ENCODE measurements around the gene MEX3C.

The MEX3C gene

DNA sequence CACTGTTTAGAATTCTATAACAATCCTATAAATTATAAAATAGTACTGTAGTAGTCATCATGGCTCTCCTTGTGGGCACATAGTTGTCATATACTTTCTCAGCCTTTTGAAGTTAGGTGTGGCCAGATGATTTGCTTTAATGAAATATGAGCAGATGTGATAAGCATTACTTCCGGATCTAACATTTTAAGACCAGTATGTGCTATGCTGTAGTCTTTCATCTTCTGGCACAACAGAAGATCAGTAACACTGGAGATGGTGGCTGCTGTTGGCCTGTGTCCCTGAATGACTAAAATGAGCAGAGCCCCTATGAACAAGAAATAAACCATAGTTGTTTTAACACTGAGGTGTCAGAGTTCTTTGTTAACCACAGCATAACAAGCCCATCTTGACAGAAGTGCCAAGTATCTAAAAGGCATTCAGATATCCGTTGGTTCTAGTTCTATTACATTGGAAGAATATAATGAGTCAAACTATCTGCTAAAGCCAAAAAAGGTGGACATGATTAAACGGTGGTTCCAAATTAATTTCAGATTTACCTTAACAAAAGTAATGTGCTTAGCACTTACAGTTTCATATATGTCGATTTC, 6.3 kb downstream of the MEX3C start:
- peak; percentile 34 for DNase-seq

DNA sequence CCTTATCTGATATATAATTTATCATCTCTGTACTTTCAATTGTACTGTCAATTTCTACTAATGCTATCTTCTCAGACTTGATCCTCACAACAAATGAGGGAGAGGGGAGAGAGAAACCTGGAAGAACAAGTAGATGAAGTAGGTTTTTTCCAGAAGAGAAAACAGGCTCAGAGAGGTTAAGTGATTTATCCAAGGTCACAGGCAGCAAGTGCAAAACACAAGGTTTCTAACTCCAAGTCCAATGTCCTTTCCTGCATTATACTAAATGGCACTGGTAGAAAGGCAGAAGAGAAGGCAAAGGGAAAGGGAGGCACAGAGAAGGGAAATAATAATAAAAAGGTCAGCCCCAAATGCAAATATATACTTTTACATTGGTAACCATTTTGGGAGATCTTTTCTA, 7.5 kb downstream of the MEX3C start:
- no peak for DNase-seq

DNA sequence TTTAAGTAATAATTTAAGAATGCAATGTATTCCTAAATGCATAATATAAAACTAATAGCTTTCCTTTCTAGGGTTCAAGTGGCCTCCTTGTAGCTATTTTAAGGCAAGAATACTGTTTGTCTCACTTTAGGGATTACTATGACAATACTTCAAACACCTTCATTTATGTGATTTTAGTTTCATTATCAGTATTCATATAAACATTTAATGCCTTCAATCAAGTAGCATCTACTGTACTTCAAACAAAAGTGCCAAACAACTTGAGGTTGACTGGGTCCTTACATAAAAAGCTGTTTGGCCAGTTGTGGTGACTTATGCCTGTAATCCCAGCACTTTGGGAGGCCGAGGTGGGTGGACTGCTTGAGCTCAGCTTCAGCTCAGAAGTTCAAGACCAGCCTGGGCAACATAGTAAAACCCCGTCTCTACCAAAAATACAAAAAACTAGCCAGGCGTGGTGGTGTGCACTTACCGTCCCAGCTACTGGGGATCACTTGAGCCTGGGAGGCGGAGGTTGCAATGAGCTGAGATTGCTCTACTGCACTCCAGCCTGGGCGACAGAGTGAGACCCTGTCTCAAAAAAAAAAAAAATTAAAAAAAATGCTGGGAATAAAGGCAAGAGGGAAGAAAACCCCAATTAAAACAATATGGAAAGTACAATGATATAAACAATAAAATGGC, 9.3 kb downstream of the MEX3C start:
- DNase-seq = no peak

DNA sequence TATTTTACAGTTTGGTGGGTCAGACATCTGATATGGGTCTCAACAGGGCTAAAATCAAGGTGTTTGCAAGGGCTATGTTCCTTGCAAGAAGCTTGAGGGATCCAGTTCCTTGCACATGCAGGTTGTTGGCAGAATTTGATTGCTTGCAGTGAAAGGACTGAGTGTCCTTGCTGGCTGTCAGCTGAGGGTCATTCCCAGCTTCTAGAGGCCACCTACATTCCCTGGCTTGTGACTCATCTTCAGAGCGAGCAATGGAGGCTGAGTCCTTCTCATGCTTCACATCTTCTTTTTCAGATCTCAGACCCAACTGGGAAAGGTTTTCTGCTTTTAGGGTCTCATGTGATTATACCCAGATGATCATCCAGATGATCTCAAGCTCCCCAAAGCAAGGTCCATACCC, 12.4 kb downstream of the MEX3C start:
- DNase-seq = no peak

DNA sequence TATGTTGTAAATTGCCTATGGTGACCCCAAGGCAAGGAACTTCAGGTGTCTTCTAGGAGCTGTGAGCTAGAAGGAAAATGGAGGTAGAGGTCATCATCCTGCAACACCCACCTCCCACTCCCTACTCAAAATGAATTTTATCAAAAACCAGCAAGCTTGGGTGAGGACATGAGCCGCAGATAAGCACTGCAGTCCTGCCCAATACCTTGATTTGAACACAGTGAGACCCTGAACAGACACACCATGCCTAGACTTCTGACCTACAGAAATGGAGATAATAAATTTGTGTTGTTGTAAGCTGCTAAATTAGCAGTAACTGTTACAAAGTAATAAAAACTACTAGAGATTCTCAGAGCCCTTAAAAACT, 13.4 kb downstream of the MEX3C start:
- no peak for DNase-seq

DNA sequence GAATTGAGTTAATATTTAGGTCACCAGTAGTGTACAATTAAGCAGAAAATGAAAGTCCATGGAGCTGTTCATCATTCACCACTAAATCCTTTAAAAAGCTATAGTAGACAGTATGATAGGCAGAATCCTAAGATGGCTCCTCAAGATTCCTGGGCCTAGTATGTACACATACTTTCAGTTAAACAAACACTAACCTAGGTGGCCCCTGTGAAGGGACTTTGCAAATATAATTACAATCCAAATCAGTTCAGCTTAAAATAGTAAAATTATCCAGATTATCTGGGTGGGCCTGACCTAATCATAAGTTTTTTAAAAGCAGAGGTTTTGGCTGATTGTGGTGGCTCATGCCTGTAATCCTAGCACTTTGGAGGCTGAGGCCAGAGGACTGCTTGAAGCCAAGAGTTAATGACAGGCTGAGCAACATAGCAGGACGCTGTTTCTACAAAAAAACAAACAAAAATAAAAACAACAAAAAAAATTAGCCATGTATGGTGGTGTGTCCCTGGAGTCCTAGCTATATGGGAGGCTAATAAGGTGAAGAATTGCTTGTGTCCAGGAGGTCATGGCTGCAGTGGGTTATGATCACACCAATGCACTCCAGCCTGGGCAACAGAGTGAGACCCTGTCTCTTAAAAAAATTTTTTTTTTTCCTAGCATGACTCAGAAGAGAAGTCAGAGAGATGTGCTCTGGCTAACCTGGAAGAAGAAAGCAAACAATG, 13.9 kb downstream of the MEX3C start:
- no peak for DNase-seq

DNA sequence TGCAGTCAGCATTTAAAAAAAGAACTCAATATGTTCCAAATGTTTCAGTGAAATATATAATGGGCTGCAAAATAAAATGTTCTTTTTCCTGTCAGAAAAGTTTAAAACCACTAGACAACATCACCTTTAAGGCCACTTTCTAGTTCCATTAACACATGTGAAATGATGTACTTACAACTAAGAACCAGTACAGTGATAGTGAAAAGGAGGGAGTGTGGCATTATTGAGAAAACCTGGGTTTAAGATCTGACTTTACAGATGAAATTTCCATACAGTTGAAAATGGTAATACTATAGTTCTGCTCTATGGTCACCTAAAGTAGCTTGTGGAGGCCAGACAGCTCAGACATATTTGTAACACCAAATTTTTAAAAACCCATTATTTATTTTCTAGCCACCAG, 14.7 kb downstream of the MEX3C start:
- DNase-seq = no peak

DNA sequence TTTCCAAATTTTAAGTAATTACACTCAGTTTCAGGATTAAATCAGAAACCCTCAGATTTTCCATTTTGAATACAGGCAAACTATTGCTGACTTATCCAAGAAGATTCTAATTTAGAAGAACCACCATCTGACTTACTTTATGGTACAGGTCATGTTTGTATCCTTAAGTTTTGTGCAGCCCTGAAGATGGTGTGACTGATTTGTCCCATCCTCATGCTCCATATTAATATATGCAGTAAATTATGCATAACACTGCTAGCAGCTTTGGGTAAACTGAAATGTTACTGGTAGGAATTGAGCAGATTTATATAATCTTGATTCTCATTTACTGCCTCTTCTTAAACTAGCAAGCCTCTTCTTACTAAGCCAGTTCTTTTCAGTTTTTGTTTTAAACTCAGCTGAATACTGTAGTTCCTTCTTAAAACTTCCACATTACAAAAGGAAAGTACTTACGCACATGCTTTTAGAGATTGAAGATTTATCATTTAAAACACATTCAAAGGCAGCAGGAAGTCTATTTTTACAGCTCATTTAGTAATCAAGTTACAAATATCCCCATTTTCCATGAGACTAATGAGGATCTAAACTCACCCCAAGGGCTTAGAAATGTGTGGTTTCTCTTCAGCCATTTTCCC, 25.7 kb downstream of the MEX3C start:
- no peak for DNase-seq

DNA sequence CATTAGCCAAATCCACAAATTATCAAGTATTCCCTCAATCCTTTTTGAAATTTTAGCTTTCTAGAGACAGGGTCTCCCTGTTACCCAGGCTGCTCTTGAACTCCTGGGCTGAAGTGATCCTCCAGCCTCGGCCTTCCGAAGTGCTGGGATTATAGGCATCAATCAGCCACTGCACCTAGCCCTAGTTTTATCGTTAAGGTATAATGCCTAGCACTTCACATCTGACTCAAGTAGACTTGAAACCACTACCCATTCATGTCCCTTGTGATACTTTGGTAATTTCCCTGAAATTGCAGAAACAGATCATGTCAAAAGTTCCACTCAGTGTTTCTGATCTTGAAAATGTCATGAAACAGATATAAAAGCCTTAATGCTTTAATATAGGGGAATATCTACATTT, 26.3 kb downstream of the MEX3C start:
- DNase-seq = no peak

DNA sequence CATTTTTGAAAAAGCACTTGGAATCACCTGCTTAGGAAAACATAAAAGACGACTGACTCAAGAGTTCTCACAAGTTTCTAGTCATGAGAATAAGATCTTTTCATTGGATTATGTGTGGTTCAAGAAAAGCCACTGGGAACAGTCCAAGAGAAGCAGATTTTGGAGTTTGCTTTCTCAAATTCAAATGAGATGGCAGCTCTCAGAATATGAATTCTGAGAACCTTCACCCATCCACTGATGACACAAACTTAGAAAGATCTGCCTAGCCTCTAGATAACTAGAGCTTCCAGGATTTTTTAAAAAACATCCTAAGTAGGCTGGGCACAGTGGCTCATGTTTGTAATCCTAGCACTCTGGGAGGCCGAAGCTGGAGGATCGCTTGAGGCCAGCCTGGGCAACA, 26.8 kb downstream of the MEX3C start:
- no peak for DNase-seq

DNA sequence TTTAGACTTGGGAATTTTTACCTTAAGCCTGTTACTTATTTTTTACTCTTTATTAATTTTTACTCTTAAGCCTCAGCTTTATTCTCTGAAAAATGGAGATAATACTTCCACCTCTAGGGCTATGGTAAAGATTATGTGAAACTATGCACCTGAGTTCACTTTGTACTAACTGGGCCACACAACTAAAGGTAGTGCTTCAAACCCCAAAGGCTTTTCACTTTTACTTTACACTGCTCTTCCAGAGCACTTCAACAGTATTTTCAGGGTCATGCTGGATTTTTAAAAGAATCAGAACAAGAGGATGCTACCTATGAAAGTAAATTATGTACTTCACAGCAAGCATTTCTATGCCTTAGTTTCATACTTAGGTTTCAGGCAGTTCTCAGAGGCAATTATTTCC, 27.8 kb downstream of the MEX3C start:
- DNase-seq = no peak

DNA sequence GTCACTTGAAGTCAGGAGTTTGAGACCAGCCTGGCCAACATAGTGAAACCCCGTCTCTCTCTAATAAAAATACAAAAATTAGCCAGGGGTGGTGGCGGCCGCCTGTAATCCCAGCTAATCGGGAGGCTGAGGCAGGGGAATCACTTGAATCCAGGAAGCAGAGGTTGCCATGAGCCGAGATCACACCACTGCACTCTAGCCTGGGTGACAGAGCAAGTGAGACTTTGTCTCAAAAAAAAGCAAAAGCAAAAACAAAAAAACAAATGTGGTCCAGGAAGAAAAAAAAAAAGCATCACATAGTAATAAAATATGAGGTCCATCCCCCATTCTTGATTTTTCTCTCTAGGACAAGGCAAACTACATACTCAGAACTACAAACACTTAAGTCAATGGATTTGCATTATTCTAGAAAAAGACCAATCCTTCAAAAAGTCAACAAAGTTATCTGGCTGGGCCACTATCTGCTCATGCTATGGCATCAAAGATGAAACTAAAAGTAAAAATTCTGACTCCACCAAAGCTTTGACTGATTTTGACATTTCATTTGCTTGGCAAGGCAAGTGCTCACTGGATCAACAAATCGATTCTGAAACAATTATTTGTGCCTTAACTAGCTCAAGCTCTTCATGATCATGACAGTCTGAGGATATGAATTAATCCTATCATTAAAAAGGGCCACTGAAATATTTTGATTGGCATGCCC, 28.4 kb downstream of the MEX3C start:
- no peak for DNase-seq

DNA sequence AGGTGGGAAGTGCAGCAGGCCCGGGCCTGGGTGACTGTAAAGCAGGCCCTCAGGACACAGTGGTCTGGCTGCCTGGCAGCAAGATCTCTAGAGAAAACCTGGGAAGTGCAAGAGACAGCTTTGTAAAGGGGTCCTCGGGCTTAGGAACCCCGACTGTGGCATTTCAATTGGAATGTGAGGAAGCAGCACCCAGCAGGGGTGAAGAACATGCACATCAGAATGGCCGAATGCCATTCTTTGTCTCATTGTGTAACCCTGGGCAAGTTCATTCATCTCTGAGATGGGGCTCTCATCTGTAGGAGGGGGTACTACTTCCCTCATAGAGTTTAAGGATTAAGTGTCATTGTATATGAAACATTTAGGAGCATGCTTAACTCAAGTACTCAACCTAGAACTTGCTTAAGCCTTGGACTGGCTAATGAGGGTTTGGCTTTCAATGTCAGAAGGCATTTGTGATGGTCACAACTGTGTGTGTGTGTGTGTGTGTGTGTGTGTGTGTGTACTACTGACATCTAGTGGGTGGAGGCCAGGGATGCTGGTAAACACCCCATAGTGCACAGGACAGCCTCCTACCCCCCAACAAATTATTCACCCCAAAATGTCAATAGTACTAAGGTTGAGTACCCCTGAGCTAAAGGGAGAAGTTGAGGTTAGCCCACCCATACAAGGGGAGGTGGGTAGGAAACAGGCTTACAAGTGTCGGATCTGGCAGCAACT, 29.3 kb downstream of the MEX3C start:
- no peak for DNase-seq

DNA sequence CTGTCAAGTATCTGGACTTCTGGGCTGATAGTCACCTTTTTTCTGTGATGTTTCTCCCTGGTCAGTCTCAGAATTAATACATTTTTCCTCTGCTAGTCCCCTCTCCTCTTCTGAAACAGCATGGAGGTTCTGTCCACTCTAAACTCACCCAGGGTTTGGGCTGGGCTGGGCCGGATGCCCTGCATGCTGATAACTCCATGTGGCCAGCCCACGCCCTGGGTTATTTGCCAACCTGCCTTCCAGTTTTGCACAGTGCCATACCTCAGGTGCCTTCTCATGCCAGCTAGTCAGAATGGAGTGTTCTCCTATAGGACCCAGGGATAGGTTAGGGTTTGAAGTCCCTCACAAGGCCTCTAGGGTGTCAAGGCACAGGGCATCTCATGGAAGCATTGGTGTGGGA, 32.2 kb downstream of the MEX3C start:
- DNase-seq = no peak

DNA sequence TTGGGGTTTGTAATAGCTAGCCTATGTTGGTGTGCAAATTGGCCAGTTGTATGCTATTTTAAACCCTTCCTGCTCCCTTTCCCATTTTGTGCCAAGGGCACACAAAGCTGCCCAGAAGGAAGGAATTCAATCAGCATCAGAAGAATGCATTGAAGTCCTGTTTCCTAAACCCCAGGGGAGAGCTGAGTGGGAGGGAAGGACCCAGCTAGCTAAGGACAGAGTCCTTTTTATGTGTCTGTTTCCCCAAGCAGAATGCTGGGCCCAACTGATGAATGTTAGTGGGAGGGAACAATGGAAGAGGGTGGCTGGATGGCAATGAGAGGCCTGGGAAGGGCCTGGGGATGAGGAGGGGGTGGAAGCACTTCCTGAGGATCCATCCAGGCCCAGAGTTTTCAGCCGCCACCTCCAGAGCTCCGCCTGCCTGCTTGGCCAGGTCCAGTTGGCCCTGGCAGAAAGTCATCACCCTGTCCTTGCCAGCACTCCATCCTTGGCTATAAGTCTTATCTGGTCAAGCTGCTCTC, 32.7 kb downstream of the MEX3C start:
- no peak for DNase-seq

DNA sequence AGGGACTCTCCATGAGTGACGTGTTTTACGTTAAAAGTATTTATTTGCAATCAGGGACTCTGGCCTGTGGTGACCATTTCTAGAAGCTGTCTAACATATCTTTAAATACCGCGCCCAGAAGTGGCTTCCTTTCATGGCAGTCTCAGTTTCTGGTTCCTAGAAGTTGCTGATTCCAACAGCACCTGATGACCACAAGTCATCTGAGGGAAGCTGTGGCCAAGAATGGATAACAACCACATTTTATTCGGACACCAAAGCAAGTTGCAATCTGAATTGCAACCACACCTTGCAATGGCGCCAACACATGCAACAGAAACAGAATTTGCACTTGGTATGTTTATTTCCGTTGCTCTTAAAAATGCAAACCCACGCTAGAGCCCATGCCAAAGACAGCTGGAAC, 33.1 kb downstream of the MEX3C start:
- no peak for DNase-seq

DNA sequence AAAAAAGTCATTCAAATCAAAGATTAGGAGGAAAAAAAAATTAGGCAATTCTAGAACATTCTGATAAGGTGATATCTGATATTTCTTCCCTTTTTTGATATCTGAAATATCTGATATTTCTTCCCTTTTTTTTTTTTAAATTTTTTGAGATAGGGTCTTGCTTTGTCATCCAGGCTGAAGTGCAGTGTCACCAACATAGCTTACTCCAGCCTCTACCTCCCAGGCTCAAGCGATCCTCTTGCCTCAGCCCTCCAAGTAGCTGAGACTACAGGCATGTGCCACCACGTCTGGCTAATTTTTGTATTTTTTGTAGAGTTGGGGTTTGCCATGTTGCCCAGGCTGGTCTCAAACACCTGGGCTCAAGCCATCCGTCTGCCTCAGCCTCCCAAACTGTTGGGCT, 33.9 kb downstream of the MEX3C start:
- no peak for DNase-seq

DNA sequence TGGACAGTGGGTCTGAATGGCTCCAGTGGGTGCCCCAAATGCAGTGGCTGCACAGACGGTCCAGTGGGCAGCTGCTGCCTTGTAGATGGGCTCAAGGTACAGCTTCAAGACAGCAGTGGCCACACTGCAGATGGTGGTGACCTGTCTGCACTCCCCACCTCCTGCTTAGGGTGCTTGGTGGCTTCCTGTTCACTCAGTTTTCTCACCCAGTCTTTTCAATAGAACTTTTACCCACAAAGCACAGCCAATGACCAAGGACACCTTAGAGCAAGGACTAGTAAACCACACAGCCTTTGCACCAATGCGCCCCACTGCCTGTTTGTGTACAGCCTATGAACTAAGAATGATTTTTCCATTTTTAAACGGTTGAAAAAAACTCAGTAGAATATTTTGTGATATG, 34.9 kb downstream of the MEX3C start:
- no peak for DNase-seq

DNA sequence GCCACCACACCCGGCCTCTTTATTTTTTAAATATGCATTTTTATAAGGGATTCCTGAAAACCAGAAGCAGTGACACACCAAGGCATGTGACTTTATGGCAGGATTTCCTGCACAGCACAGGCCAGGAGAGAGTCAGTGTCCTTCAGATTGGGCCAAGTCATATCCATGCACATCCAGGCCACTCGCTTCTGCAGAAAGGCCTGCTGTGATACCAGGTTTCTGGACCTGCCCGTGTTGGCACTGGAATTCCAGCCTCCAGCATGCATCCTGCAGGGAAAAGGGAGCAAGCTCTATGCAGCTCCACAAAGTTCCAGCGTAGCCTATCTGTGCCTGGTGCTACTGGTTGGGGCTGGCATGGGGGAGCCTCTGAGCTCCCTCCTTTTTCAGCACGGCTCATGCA, 36.8 kb downstream of the MEX3C start:
- no peak for DNase-seq

DNA sequence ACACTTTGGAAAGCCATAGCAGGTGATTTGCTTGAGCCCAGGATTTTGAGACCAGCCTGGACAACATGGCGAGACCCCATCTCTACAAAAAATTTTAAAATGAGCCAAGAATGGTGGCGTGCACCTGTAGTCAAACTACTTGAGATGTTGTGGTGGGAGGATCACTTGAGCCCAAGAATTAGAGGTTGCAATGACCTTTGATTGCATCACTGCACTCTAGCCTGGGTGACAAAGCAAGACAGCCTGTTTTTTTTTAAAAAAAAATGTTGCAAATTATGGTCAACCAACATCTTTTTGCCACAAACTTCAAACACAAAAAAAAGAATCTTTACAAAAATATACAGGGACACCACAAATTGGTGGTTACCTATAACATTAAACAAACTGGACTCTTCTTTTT, 40.3 kb downstream of the MEX3C start:
- DNase-seq = no peak

DNA sequence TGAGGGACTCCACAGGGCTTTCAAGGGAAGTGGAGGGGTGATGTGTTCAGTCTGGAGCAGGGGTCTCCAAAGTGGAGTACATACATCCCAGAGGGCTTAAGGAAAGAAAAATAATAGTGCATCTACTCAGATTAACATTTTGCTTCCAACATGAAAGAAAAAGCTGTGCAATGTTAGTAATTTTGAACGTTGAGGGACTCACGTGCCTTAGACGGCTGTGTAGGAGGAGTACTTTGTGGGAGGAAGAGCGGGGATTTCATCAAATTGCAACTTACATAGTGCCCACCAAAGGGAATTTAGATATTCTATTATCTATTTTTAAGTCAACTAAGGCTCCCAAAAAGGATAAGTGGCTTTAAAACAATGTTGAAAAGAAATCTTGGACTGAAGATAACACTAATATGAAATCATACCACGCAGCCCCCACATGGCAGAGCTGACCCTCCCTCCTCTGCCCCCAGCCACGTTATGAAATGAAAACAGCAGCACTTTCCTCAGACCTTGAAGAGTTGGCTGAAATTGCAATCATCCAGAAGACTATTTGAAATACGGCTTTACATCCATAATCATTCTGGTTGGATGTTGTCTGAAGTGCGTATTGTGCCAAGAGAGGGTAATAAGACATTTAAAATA, 42.9 kb downstream of the MEX3C start:
- DNase-seq = no peak
